ENCODE results near the gene RPL10.

Gene RPL10

DNA sequence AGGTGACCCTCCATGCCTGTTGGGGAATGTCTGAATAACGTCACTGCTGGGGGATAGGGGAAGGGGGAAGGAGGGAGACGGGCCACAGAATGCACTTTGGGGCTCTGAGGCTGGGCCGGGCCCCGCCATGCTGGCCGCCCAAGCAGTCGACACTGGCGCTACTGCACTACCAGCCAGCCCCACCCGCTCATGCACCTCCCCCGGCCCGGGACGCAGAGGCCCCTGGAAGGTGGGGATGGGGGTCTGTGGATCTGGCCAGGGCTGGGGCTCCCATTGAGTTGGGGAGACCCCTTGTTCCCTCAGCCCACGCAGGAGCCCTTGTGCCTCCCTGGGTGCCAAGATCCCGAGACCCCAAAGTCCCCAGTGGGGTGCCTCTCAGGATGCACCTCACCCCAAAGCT lies 41.6 kb upstream of the RPL10 start:
- TF ChIP-seq, protein P1, sequence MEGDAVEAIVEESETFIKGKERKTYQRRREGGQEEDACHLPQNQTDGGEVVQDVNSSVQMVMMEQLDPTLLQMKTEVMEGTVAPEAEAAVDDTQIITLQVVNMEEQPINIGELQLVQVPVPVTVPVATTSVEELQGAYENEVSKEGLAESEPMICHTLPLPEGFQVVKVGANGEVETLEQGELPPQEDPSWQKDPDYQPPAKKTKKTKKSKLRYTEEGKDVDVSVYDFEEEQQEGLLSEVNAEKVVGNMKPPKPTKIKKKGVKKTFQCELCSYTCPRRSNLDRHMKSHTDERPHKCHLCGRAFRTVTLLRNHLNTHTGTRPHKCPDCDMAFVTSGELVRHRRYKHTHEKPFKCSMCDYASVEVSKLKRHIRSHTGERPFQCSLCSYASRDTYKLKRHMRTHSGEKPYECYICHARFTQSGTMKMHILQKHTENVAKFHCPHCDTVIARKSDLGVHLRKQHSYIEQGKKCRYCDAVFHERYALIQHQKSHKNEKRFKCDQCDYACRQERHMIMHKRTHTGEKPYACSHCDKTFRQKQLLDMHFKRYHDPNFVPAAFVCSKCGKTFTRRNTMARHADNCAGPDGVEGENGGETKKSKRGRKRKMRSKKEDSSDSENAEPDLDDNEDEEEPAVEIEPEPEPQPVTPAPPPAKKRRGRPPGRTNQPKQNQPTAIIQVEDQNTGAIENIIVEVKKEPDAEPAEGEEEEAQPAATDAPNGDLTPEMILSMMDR (IDR thresholded peaks at IDR 0.05) = no peak

DNA sequence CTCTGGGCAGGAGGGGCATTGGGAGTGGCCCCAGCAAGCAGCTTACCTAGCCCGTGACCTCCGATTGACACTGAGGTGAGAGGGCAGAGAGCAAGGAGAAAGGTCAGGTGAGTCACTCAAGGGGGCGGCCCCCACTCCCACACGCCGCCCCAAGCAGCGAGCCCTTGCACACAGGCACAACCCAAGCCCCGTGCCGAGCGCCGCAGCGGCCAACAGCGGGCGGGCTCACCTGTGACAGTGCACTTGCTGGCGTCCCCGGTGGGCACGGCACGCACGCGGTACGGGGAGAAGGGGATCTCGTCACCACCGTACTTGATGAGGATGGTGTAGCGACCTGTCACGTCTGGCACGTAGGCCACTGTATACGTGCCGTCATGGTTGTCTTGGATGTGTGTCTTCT lies 41.0 kb upstream of the RPL10 start:
- TF ChIP-seq, protein P1 (IDR thresholded peaks at IDR 0.05) = no peak

DNA sequence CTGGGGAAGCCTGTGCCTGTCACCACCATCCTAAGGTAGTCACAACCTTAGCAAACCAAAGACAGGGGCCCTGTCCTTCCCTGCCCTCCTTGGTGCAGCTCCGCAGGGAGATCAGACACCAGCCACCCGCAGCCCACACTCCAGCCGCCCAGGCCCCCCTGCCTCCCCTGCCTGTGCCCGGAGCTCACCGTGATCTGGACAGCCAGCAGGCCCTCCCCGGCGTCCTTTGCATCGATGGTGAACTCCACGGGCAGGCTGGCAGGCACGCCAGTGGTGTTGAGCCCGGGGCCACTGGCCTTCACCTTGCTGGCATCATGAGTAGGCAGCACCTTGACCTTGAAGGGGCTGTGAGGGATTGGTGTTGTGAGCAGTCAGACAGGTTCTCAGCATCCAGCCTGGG lies 40.2 kb upstream of the RPL10 start:
- TF ChIP-seq, protein P1 (IDR thresholded peaks at IDR 0.05) = no peak

DNA sequence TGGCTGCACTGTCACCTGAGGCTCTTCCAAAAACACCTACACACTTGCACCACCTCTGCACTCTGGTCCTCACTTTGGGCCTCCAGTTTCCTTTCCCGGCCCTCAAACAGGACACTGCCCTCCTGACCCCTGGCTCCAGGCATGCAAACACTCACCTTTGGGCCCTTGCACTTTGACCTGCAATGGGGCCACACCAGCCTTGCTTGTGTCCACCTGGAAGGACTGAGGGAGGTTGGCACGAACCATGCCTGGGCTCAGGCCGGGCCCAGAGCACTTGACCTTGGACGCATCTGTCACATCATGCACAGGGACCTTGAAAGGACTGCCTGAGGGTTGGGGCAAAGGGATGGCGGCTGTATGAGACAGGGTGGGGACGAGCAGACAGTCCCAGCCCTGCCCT lies 39.3 kb upstream of the RPL10 start:
- TF ChIP-seq, protein P1 (IDR thresholded peaks at IDR 0.05) = no peak

DNA sequence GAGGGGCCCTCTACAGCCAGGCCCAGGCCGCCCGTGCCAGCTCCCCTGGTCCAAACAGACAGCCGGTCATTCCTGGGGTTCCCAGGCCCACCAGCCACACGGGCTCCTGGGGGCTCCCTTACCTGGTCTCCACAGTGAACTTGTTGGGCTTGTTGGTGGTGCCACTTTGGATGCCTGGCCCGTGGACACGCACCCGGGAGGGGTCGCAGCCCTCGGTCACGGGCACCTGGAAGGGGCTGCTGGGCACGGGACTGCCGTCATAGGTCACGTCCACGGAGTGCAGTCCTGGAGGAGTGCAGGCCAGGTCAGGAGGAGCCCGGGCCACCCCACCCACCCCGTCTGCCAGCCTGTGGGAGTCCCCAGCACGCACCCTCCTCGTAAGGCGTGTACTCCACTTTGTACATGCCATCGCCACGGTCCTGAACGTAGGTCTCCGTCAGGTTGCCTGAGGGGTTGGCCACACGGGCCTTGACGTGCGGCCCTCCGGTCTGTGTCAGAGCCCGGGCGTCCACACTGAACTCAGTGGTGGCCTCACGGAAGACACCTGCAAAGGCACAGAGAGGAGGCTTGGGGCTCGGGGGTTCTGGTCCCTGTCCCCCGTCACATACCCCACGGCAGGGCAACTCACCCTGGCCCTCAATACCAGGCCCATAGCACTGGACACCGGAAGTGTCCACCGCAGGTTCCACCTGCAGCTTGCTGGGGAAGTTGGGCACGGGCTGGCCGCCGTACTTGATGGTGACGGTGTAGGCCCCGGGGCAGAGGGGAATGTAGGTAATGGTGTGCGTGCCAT lies 38.6 kb upstream of the RPL10 start:
- TF ChIP-seq, protein P1 (IDR thresholded peaks at IDR 0.05) = no peak

DNA sequence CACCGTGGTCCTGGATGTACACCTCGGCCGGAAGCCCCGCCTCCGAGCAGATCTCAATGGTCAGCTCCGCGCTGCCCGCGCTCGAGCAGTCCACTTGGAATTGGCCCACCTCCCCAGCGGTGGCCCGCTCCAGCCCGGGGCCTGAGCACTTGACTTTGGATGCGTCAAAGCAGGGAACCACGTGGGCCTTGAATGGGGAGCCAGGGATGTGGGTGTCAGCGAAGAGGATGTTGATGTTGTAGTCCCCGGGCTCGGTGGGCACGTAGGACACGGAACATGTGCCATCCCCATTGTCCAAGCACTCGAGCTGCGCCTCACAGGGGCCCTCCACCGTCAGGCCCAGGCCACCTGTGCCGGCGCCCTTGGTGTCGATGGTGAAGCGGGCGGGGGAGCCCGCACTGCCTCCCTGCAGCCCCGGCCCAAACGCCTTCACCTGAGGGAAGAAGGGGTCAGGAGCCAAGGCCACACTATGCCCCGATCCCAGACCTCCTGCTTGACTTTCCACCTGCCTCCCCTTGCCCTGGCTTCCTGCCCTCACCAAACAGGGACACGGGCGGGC lies 37.9 kb upstream of the RPL10 start:
- TF ChIP-seq, protein P1 (IDR thresholded peaks at IDR 0.05) = no peak

DNA sequence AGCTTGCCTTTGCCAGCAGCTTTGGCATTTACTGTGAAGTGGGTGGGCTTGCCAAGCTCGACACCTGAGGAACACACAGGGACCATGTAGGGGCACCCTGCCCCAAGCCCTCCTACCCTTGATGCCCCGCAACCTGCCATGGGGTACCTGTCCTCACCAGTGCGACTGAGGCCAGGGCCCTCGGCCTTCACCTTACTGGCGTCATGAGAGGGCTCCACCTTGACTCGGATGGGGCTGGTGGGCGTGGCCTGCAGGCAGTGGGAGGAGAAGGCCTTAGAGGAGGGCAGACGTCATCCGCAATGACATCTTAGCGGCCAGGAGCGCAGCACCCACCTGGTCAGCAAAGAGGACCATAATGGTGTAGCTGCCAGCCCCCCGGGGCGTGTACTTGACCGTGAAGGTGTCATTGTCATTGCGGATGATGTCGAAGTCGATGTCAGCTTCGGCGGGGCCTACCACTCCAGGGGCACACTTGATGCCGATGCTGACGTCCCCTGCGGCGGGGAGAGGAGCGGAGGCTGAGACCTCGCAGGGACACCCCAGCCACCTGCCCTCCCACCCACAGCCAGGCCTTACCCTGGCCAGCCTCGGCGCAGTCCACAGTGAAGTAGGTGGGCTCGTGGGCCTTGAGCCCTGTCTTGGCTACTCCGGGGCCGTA lies 36.0 kb upstream of the RPL10 start:
- TF ChIP-seq, protein P1 (IDR thresholded peaks at IDR 0.05) = no peak

Data from LNCAP (cell line).